AG04449 (cell line): ENCODE data around the gene RGL2.

Experiments used
- CTCF ChIA-PET: fragments of 350-600 bp; formaldehyde crosslinking; extraction: SDS; loops from one replicate; lab custom pipeline; 2021; ENCODE audit warnings: antibody characterized with exemption; lab: Yijun Ruan, JAX
- POLR2A ChIA-PET: fragments of 400-600, 350-600 bp; formaldehyde crosslinking; extraction: SDS; loops from one replicate; lab custom pipeline; 2020; ENCODE audit warnings: antibody characterized with exemption, inconsistent platforms; lab: Yijun Ruan, JAX
- DNase-seq: peaks from one replicate; pipeline ENCODE4 v3.0.0-alpha.2; 2010; ENCODE audit warnings: low read depth, low spot score
- H3K4me3 ChIP-seq: 2 replicates; pipeline ENCODE4 v1.5.1; 2011; ENCODE audit warnings: low read depth, mild to moderate bottlenecking, control low read depth, low read length
- CTCF ChIP-seq: IDR thresholded peaks from one replicate; pipeline ENCODE4 v1.5.1; 2011; ENCODE audit warnings: mild to moderate bottlenecking, moderate library complexity, low read length, control low read depth, inconsistent platforms; ENCODE audit not compliant: insufficient read depth; ENCODE audit errors: missing control alignments

RGL2 gene

GRCh38 chr6:33247977-33248642 is 50.6 kb downstream of the RGL2 start:
- no peak for DNase-seq
- ChIA-PET CTCF (interaction anchor here (0.6 to 5.9 kb wide), 69 partner anchors 9 to 410 kb away, joined by 3 to 96 read pairs (median 5); partner anchors contain the start of genes B3GALT4, COL11A2, HSD17B8 and ITPR3), POLR2A (interaction anchor here (0.5 to 6.2 kb wide), 9 partner anchors 12 to 277 kb away, joined by 3 to 70 read pairs (median 6); partner anchors contain the start of genes B3GALT4, RING1, RPS18 and VPS52)
- peak overlapping the region; percentile 54 for H3K4me3 ChIP-seq
- TF ChIP-seq CTCF, result peak; percentile 90

GRCh38 chr6:33243476-33243875 is 55.3 kb downstream of the RGL2 start:
- no peak overlapping the region for H3K4me3 ChIP-seq
- CTCF ChIA-PET, result interaction anchor here (1.1 to 3.4 kb wide), 2 partner anchors 8 to 229 kb away, joined by 4 to 9 read pairs; no protein-coding TSS in a partner anchor
- POLR2A ChIA-PET, result no interaction called here
- TF ChIP-seq CTCF, result no peak
- DNase-seq, result no peak

DNA sequence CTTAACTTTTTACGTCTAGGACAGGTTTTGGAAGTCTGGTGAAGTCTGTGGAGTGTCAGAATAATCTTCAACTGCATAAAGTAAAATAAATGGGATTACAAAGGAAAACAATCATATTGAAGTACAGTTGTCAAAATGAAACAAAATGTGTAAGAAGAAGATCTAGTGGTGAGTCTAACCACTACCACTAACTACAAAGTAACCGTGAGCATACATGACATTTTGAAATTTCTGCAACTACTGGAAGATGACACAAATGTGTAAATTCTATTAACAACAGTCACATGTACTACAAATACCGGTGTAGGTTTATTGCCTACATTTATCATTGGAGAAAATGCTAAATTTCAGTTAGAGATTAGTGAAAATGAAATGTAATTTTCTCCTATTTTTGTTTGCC is 56.8 kb downstream of the RGL2 start:
- H3K4me3 ChIP-seq, result no peak overlapping the region
- DNase-seq, result no peak
- ChIA-PET POLR2A (no interaction called here), CTCF (no interaction called here)
- TF ChIP-seq CTCF, result no peak
